PC-3 (cell line): Measurements from ENCODE around the gene FRMD5.

Experiments used
- CTCF ChIP-seq: fragments of 300-600 bp; sonication (generic); conservative IDR thresholded peaks from 2 replicates; pipeline ENCODE4 v1.5.1; 2017; ENCODE audit warnings: antibody characterized with exemption, low read depth, mild to moderate bottlenecking, low read length
- EZH2 ChIP-seq: fragments of 300-600 bp; sonication (generic); IDR thresholded peaks from one replicate; pipeline ENCODE4 v1.6.1; 2017; ENCODE audit warnings: antibody characterized with exemption, mild to moderate bottlenecking, low read length; ENCODE audit not compliant: unreplicated experiment
- EZH2phosphoT487 ChIP-seq: fragments of 300-600 bp; sonication (generic); IDR thresholded peaks from 2 replicates; pipeline ENCODE4 v1.6.1; 2018; ENCODE audit warnings: mild to moderate bottlenecking, antibody characterized with exemption, low read length, borderline replicate concordance

- TF ChIP-seq CTCF (no peak), EZH2 (no peak), EZH2phosphoT487 (no peak)
Measured at GRCh38 chr15:44227584-44227983, 32.5 kb upstream of the FRMD5 start.
